Smooth muscle cell (in vitro differentiated cells): ENCODE measurements around the gene SMPD3. TPM values are rescaled to one million over a fixed set of nuclear protein-coding genes. Genes with fewer than 3 reads are reported as not detected.
"Not testable (repeated sequence)": the region's sequence is repeated elsewhere in the genome, so short reads cannot be mapped to it uniquely, and the experiment has no call there.

Source experiments
- DNase-seq: peaks from one replicate; lab custom pipeline; 2025; ENCODE audit not compliant: unreplicated experiment; lab: John Stamatoyannopoulos, UW
- H2AFZ ChIP-seq: fragments of 200-600 bp; sonication (generic); 2 replicates; pipeline ENCODE4 v1.6.0; 2016; ENCODE audit warnings: antibody characterized with exemption, low read depth, mild to moderate bottlenecking
- H3F3A ChIP-seq: fragments of 200-600 bp; sonication (generic); 2 replicates; pipeline ENCODE4 v1.6.0; 2017; ENCODE audit warnings: antibody characterized with exemption, low read depth
- H3K27ac ChIP-seq: fragments of 200-600 bp; sonication (generic); 2 replicates; pipeline ENCODE4 v1.5.1; 2016; ENCODE audit warnings: low read depth, mild to moderate bottlenecking
- H3K27me3 ChIP-seq: fragments of 200-600 bp; sonication (generic); 2 replicates; pipeline ENCODE4 v1.6.1; 2016; ENCODE audit warnings: low read depth, mild to moderate bottlenecking
- H3K36me3 ChIP-seq: fragments of 200-600 bp; sonication (generic); 2 replicates; pipeline ENCODE4 v1.5.1; 2016; ENCODE audit warnings: low read depth
- H3K4me1 ChIP-seq: fragments of 200-600 bp; sonication (generic); 2 replicates; pipeline ENCODE4 v1.5.1; 2016; ENCODE audit warnings: low read depth
- H3K4me2 ChIP-seq: fragments of 200-600 bp; sonication (generic); 2 replicates; pipeline ENCODE4 v1.6.0; 2016; ENCODE audit warnings: mild to moderate bottlenecking
- H3K4me3 ChIP-seq: fragments of 200-600 bp; sonication (generic); 2 replicates; pipeline ENCODE4 v1.5.1; 2016; ENCODE audit warnings: mild to moderate bottlenecking
- H3K79me2 ChIP-seq: fragments of 200-600 bp; sonication (generic); 2 replicates; pipeline ENCODE4 v1.6.0; 2016; ENCODE audit warnings: low read depth, mild to moderate bottlenecking
- H3K9ac ChIP-seq: fragments of 200-600 bp; sonication (generic); 2 replicates; pipeline ENCODE4 v1.6.0; 2016; ENCODE audit warnings: low read depth
- H3K9me3 ChIP-seq: fragments of 200-600 bp; sonication (generic); replicated peaks from 2 replicates; pipeline ENCODE4 v1.5.1; 2016; ENCODE audit warnings: low read depth
- H4K20me1 ChIP-seq: fragments of 200-600 bp; sonication (generic); 2 replicates; pipeline ENCODE4 v1.6.0; 2016; ENCODE audit warnings: low read depth
- CTCF ChIP-seq: fragments of 200-600 bp; sonication (generic); IDR thresholded peaks from 2 replicates; pipeline ENCODE4 v1.5.1; 2017; ENCODE audit warnings: borderline replicate concordance, mild to moderate bottlenecking, antibody characterized with exemption; ENCODE audit not compliant: insufficient read depth, poor library complexity, severe bottlenecking
- WGBS: methylation state at CpG from one replicate; pipeline ENCODE4 v1.1.7; 2016; ENCODE audit warnings: low lambda C conversion rate; 5-methylcytosine and 5-hydroxymethylcytosine counted together
- polyA plus RNA-seq: library from polyadenylated mRNA; unstranded; fragments of >200 nt; fragmentation: Nextera tagmentation; extraction: Ambion mirVana; gene quantifications from 2 replicates; pipeline ENCODE4 v1.2.1, GENCODE V29; 2016
- total RNA-seq: library from RNA; depleted of rRNA; stranded (reverse); fragments of >200 nt; gene quantifications from 2 replicates; pipeline ENCODE4 v1.2.3, GENCODE V29; 2014

The SMPD3 gene
- total RNA-seq, result 0.13 and 0.63 TPM in 2 replicates
- 0.73 and 3.1 TPM in 2 replicates for polyA plus RNA-seq

- H3K9ac ChIP-seq, result no peak within 1 kb of the TSS
- TF ChIP-seq CTCF, result no peak
Observed at GRCh38 chr16:68448360-68448970, at the start of gene SMPD3. TSS of gene SMPD3 (minus strand) at chr16:68448508. CDS start at chr16:68372181, 76,327 bp downstream.

GRCh38 chr16:68496689-68497088 is 48.4 kb upstream of the SMPD3 start:
- H3K4me1 ChIP-seq, result no peaks in the 10 kb centered on the region
- no peak overlapping the region for H3K9ac ChIP-seq
- no peaks in the 10 kb centered on the region for H4K20me1 ChIP-seq
- no peaks in the 10 kb centered on the region for H3F3A ChIP-seq
- no peak overlapping the region for H3K27ac ChIP-seq
- H2AFZ ChIP-seq, result no peak overlapping the region
- no peak overlapping the region for H3K4me3 ChIP-seq
- H3K9me3 ChIP-seq, result no peaks in the 10 kb centered on the region
- no peaks in the 10 kb centered on the region for H3K79me2 ChIP-seq
- H3K27me3 ChIP-seq, result no peaks in the 10 kb centered on the region
- no peaks in the 10 kb centered on the region for H3K36me3 ChIP-seq
- TF ChIP-seq CTCF, result no peak
- no peak overlapping the region for H3K4me2 ChIP-seq
- 62% methylated on average over 8 of the region's 8 CpGs for WGBS
- no peak for DNase-seq

More at GRCh38 chr16:68448360-68448970, at the start of gene SMPD3:
- Histone ChIP-seq H3K79me2 (no peaks in the 10 kb centered on the region), H3K27me3 (peaks cover 15% of the 10 kb centered on the region), H3F3A (no peaks in the 10 kb centered on the region), H3K36me3 (no peaks in the 10 kb centered on the region), H3K27ac (no peak within 1 kb of the TSS), H3K4me2 (peak within 1 kb of the TSS; percentile 92), H3K9me3 (no peaks in the 10 kb centered on the region), H4K20me1 (no peaks in the 10 kb centered on the region), H2AFZ (no peak within 1 kb of the TSS), H3K4me1 (no peaks in the 10 kb centered on the region), H3K4me3 (peak within 1 kb of the TSS; percentile 51)
- WGBS, result 1% methylated on average over 55 of the region's 59 CpGs
- DNase-seq, result peak; percentile 92

GRCh38 chr16:68494261-68494660 is 46.0 kb upstream of the SMPD3 start:
- H3K79me2 ChIP-seq, H3F3A ChIP-seq, H3K27ac ChIP-seq, H3K36me3 ChIP-seq, H3K4me3 ChIP-seq, H4K20me1 ChIP-seq, DNase-seq, H3K4me1 ChIP-seq, H3K27me3 ChIP-seq, H3K9ac ChIP-seq, H3K9me3 ChIP-seq, H3K4me2 ChIP-seq, H2AFZ ChIP-seq: not testable (repeated sequence)
- 92% methylated on average over 5 of the region's 5 CpGs for WGBS

GRCh38 chr16:68493412-68494070 is 45.2 kb upstream of the SMPD3 start:
- Histone ChIP-seq H4K20me1 (no peaks in the 10 kb centered on the region), H3K9ac (no peak overlapping the region), H3K4me1 (no peaks in the 10 kb centered on the region), H3K4me3 (no peak overlapping the region), H3K79me2 (no peaks in the 10 kb centered on the region), H2AFZ (no peak overlapping the region), H3K4me2 (no peak overlapping the region), H3K36me3 (no peaks in the 10 kb centered on the region), H3K9me3 (no peaks in the 10 kb centered on the region), H3K27ac (no peak overlapping the region), H3K27me3 (no peaks in the 10 kb centered on the region), H3F3A (no peaks in the 10 kb centered on the region)
- no peak for TF ChIP-seq CTCF
- WGBS, result 92% methylated on average over 5 of the region's 5 CpGs
- no peak for DNase-seq
